Stimulated activated naive CD8-positive, alpha-beta T cell treated with anti-CD3 and anti-CD28 coated beads, Interleukin-15, amount 100 ng/mL, for 72 hours (primary cell): Measurements from ENCODE around the gene MTCL1.
A peak's percentile ranks its signal among the peaks of the same experiment; 100 is the strongest.

ENCODE experiments used
- ATAC-seq: fragments of 150-1000 bp; cut with Tn5 transposase; 2 replicates; pipeline ENCODE4 v1.10.0; 2021; ENCODE audit warnings: mild to moderate bottlenecking, moderate library complexity
- DNase-seq, 2 donors: peaks; one replicate each; pipeline ENCODE4 v3.0.0; 2021 to 2022
- H3K27ac Mint-ChIP-seq, 2 donors: one replicate each; pipeline ENCODE4 v1.8.0; 2022; ENCODE audit warnings: mild to moderate bottlenecking in 2 of 2, mixed read lengths in 2 of 2, moderate library complexity in 2 of 2
- H3K27me3 Mint-ChIP-seq: one replicate; pipeline ENCODE4 v1.8.0; 2022; ENCODE audit warnings: mixed read lengths
- H3K4me1 Mint-ChIP-seq: one replicate; pipeline ENCODE4 v1.8.0; 2022; ENCODE audit warnings: mild to moderate bottlenecking, mixed read lengths
- H3K4me3 Mint-ChIP-seq, 2 donors: one replicate each; pipeline ENCODE4 v1.8.0; 2022; ENCODE audit warnings: mild to moderate bottlenecking in 2 of 2, mixed read lengths in 2 of 2, moderate library complexity in 1 of 2
- H3K9me3 Mint-ChIP-seq, 2 donors: one replicate each; pipeline ENCODE4 v1.8.0; 2022; ENCODE audit warnings: mixed read lengths in 2 of 2

MTCL1 gene

DNA sequence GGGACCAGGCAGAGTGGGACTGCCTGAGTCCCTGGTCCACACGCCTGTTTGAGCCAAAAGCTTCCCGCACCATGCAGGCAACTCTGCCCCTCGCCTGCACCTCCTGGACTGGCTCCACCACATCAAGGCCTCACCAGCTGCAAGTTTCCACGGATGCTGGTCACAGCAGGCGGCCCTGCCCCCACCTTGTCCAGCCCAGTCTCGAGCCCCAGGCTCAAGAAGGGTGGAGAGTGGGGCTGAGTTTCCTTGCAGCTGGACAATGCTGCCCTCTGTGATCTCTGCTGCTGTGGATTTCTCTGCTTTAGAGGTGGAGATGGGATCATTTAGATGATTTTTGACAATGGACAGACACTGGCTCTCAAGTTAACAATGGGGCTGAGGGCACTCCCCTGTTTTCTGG, 74.9 kb downstream of the MTCL1 start:
- peaks cover 7% of the 10 kb centered on the region for H3K27me3 Mint-ChIP-seq
- ATAC-seq, result no peak
- no peaks in the 10 kb centered on the region for H3K9me3 Mint-ChIP-seq
- H3K4me3 Mint-ChIP-seq, result no peak overlapping the region
- H3K27ac Mint-ChIP-seq, result no peak overlapping the region
- DNase-seq, result no peak
- no peaks in the 10 kb centered on the region for H3K4me1 Mint-ChIP-seq

DNA sequence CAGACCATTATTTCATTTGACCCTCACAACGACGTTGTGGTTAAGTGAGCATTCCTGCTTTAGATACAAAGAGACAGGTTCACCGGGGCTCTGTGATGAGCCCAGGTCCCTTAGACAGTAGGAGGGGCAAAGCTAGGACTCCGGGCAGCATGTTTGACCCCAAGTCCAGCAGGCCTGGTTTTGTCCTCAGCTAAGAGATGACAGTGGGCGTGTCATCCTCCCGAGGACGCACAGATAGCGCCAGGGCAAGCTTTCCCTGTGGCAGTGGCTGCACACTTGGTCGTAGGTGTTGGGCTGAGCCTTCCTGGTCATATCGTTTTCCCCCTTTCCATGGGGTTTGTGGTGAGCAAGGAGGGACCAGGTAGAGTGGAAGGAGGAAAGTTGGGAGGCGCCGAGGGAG, 76.3 kb downstream of the MTCL1 start:
- DNase-seq, result no peak
- Mint-ChIP-seq H3K4me1 (peaks cover 5% of the 10 kb centered on the region), H3K27me3 (peaks cover 11% of the 10 kb centered on the region), H3K9me3 (no peaks in the 10 kb centered on the region), H3K27ac (no peak overlapping the region), H3K4me3 (no peak overlapping the region)
- ATAC-seq, result no peak

DNA sequence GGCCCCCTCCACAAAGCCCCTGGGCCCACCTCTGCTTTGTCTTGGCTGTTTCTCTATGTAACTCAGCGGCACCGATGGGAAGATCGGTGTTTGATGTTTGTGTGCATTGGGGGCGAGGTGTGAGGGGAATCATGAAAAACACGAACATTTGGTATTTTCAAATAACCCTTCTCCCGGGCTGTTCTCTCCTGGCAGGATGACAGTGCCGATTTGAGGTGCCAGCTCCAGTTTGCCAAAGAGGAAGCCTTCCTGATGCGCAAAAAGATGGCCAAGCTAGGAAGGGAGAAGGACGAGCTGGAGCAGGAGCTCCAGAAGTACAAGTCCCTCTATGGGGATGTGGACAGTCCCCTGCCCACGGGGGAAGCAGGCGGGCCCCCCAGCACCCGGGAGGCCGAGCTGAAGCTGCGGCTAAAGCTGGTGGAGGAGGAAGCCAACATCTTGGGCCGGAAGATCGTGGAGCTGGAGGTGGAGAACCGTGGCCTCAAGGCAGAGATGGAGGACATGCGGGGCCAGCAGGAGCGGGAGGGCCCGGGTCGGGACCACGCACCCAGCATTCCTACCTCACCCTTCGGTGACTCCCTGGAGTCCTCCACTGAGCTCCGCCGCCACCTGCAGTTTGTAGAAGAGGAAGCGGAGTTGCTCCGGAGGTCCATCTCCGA, 78.1 kb downstream of the MTCL1 start:
- DNase-seq (no peak), ATAC-seq (no peak)
- Mint-ChIP-seq H3K4me1 (peaks cover 9% of the 10 kb centered on the region), H3K4me3 (no peak overlapping the region), H3K9me3 (no peaks in the 10 kb centered on the region), H3K27ac (no peak overlapping the region), H3K27me3 (peaks cover 16% of the 10 kb centered on the region)

DNA sequence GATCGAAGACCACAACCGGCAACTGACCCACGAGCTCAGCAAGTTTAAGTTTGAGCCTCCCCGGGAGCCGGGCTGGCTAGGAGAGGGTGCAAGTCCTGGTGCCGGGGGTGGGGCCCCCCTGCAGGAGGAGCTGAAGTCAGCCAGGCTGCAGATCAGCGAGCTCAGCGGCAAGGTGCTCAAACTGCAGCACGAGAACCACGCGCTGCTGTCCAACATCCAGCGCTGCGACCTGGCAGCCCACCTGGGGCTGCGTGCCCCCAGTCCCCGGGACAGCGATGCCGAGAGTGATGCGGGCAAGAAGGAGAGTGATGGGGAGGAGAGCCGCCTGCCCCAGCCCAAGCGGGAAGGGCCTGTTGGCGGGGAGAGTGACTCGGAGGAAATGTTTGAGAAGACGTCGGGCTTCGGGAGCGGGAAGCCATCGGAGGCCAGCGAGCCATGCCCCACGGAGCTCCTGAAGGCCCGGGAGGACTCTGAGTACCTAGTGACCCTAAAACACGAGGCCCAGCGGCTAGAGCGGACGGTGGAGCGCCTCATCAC, 78.7 kb downstream of the MTCL1 start:
- Mint-ChIP-seq H3K4me1 (peaks cover 9% of the 10 kb centered on the region), H3K27ac (no peak overlapping the region), H3K9me3 (no peaks in the 10 kb centered on the region), H3K4me3 (no peak overlapping the region), H3K27me3 (peaks cover 17% of the 10 kb centered on the region)
- DNase-seq (no peak), ATAC-seq (no peak)

DNA sequence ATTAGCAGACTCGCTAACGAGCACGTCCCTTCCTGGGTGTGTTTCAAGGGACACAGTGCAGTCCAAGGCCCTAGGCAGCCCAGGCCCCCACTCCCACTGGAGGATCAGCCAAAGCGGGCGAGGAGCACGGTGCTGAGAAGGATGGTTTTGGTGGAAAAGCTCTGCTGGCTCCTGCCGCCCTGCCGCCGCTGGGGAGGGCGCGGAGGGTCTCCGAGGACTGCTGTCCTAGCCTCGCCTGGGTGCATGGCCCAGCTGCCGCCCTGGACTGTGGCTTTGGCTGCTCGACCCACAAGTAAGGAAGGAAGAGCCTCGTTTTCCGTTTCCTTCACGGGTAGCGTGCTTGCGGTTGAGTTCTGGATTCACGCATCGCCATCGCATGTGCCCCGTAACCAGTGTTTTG, 79.9 kb downstream of the MTCL1 start:
- ATAC-seq (no peak), DNase-seq (no peak)
- peaks cover 9% of the 10 kb centered on the region for H3K4me1 Mint-ChIP-seq
- no peak overlapping the region for H3K4me3 Mint-ChIP-seq
- H3K27ac Mint-ChIP-seq, result peak overlapping the region in 1 of 2 donors; percentile 61
- peaks cover 23% of the 10 kb centered on the region for H3K27me3 Mint-ChIP-seq
- H3K9me3 Mint-ChIP-seq, result no peaks in the 10 kb centered on the region

DNA sequence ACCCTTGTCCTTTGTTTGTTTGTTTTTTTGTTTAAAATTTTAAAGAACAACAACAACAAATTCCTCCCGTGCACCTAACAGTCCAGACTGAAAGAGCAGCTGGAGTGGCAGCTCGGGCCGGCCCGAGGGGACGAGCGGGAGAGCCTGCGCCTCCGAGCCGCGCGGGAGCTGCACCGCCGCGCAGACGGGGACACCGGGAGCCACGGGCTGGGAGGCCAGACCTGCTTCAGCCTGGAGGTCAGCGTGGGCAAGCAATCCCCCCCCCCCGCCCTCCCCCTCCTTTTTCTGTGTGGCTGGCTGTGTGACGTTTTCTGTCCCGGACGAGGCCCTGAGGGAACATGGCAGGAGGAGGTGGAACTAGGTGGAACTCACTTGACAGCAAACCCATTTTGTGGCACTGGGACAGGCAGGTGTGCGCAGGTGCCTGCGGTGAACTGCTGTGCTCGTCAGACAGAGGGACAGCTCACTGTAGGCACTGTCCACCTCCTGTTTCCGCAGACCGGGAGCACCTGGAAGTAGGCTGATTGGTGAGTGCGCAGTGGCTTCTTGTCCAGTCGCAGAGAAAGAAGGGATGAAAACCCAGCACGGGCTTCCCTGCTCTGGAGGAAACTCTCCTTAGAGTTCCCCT, 80.6 kb downstream of the MTCL1 start:
- no peak for ATAC-seq
- H3K27ac Mint-ChIP-seq, result peak overlapping the region in 1 of 2 donors; percentile 86
- H3K27me3 Mint-ChIP-seq, result peaks cover 23% of the 10 kb centered on the region
- peaks cover 9% of the 10 kb centered on the region for H3K4me1 Mint-ChIP-seq
- DNase-seq, result no peak
- H3K4me3 Mint-ChIP-seq, result no peak overlapping the region
- H3K9me3 Mint-ChIP-seq, result no peaks in the 10 kb centered on the region

DNA sequence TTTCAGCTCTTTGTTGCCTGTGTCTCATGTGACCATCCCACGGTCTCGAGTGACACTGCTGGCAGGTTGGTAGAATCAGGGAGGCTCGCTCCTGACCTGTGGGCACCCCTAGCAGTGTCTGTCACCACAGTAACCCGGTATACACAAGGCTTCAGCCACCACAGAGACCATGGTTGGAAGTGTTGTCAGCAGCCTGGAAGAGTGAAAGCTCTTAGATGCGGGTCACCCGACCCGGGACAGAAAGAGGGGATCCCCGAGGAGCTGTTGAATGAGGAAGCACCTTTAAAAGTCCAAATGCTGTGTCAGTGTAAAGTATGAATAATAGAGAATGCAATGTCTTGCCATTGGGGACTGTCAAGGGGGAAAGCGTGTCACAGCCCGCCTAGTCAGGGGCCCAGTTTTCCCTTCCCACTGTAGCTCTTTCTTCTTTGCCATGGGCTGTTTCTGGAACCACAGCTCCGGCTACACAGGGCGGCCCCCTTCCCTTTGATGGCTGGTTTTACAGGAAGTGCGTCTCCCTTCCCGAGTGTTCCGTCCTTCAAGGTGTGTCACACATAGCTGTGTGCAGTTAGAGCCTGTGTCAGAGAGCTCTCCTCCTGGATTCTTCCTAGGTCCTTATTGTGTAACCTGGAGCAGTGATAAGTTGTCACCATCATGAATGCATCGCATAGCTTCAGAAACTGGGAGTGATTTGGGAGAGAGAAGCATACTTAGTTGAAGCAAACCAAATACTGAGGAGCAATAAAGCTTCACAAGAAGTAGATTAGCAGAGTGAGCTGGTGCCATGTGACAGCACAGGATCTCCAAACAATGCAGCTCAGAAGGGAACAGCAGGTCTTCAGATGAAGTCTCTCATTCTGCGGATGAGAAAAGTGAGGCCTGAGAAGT, 81.4 kb downstream of the MTCL1 start:
- peaks cover 20% of the 10 kb centered on the region for H3K27me3 Mint-ChIP-seq
- H3K4me3 Mint-ChIP-seq, result peak overlapping the region in 1 of 2 donors; percentile 58
- peak; percentile 48 for ATAC-seq
- peak overlapping the region in 1 of 2 donors; percentile 71 for H3K27ac Mint-ChIP-seq
- H3K4me1 Mint-ChIP-seq, result peaks cover 9% of the 10 kb centered on the region
- H3K9me3 Mint-ChIP-seq, result no peaks in the 10 kb centered on the region
- no peak for DNase-seq

DNA sequence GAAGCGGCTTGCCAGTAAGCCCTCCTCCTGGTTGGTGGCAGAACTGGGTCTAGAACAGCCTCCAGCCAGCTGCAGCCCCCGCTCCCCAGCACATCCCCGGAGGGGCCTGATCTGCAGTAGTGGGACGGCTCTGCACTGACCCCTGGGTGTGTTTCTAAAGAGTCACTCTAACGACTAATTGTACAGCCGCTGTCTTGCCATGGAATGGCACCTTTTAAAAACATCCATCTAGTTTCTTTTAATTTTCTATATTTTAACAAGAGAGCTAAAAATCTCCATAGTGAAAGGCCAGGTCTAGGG, 82.0 kb downstream of the MTCL1 start:
- Mint-ChIP-seq H3K27me3 (peaks cover 16% of the 10 kb centered on the region), H3K27ac (no peak overlapping the region), H3K9me3 (no peaks in the 10 kb centered on the region), H3K4me3 (no peak overlapping the region), H3K4me1 (peaks cover 9% of the 10 kb centered on the region)
- no peak for ATAC-seq
- no peak for DNase-seq

DNA sequence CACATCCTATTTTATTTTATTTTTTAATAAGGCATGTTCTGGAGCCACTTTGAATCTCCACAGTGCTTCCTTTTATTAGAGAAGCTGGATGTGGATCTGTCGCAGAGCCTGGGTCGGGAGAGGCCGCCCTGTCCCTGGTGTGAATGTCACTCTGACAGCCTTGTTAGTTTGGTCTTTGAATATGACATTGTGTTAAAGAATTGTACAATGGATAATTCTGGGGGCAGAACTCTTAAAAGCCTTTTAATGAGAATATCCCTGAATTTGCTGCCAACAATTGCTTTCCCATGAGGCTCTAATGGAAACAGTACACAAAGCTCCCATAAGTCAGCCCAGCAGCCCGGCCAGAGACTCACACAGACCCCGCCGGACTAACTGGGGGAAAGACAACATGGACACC, 82.4 kb downstream of the MTCL1 start:
- no peak overlapping the region for H3K4me3 Mint-ChIP-seq

DNA sequence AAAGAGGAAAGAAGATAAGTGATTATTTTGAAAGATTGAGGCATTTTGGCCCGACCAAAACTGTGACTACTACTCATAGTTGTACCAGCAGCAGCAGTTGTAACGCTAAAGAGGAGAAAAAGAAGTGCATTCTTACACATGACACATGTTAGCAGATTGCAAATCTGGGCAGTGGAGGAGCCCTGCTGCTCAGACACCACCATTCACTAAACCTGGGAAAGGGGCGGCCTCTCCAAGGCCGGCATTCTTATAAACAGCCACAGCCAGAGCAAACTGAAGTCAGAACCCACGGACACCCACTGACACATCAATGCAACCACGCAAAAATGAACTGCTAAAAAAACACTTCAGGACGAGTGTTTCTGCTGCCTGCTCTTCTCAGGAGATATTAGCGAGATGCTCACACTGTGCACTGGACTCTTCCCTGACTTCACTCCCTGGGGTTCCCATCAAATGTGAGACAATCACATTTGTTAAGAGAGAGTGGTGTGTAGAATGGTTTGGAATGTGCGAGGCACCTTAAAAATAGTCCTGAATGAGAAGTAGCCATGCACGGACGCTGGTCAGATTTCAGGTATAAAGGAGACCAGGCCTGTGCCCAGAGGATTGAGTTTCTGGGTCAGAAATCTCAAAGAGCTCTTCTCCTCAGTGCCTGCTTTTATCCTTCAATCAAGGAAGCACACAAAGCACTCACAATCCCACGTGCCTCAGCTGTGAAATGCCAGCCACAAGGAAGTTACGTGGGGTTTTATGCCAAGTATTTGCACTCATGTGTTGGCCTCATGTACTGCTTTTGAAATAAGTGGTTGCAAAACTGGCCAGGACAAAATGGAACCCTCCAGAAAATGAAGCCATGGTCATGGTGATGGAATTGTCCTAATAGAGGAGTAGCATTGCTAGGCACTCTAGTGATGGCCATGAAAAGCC, 83.4 kb downstream of the MTCL1 start:
- Mint-ChIP-seq H3K27me3 (peaks cover 16% of the 10 kb centered on the region), H3K4me3 (no peak overlapping the region), H3K4me1 (peaks cover 9% of the 10 kb centered on the region), H3K9me3 (no peaks in the 10 kb centered on the region), H3K27ac (no peak overlapping the region)
- DNase-seq (no peak), ATAC-seq (no peak)

More for the DNA sequence above, 82.4 kb downstream of the MTCL1 start:
- H3K27ac Mint-ChIP-seq, result no peak overlapping the region
- H3K4me1 Mint-ChIP-seq, result peaks cover 9% of the 10 kb centered on the region
- DNase-seq (no peak), ATAC-seq (no peak)
- H3K27me3 Mint-ChIP-seq, result peaks cover 16% of the 10 kb centered on the region
- H3K9me3 Mint-ChIP-seq, result no peaks in the 10 kb centered on the region

DNA sequence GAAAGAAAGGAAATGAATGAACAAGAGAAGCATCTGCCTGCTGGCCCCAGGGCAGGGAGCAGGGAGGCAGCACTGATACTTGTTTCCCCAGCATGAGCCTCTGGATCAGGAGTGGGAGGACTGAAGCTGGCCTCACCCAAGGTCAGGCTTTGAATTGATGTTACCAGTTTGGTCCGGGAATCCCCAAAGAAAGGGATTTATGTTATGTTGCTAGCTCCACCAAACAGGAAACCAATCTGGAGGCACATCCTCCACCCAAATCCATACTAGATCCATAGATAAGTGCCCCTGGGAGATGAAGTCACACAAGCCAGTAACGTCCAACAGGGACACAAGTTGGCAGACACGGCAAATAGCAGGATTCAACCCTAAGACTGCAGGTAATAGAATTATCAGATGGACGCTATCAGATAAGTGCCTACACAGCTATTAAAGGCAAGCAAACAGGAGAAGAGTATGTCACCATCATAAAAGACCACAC, 85.9 kb downstream of the MTCL1 start:
- peaks cover 24% of the 10 kb centered on the region for H3K27me3 Mint-ChIP-seq
- peaks cover 16% of the 10 kb centered on the region for H3K4me1 Mint-ChIP-seq
- H3K4me3 Mint-ChIP-seq, result no peak overlapping the region
- H3K27ac Mint-ChIP-seq, result no peak overlapping the region
- no peaks in the 10 kb centered on the region for H3K9me3 Mint-ChIP-seq
- ATAC-seq (no peak), DNase-seq (no peak)

DNA sequence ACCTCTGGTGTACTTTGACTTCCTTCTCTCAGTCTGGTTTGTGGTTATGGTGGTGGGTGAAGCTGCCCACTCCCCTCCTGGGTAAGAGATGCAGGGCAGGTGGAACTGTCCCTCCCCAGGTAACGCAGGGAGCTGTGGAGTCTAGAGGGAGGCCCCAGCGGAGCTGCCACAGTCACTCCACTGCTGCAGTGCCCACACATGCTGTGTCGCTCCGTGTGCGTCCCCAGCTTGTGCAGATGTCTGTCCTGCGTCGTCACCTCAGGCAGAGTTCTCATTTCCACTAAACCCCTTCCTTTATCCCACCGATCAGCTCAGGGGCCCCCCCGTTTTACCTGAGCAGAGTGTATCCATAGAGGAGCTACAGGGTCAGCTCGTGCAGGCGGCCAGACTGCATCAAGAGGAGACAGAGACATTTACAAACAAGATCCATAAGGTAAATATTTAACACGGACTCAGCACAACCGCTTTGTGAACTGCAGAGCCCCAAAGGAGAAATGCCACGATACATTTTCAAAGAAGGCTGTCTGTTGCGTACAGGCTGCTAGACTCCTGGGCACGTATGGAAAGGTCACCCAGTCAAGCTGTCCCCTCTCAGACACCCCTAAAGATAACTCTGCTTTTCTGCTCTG, 87.4 kb downstream of the MTCL1 start:
- peaks cover 8% of the 10 kb centered on the region for H3K4me1 Mint-ChIP-seq
- H3K4me3 Mint-ChIP-seq, result no peak overlapping the region
- ATAC-seq, result no peak
- peaks cover 15% of the 10 kb centered on the region for H3K27me3 Mint-ChIP-seq
- no peak for DNase-seq
- no peaks in the 10 kb centered on the region for H3K9me3 Mint-ChIP-seq
- no peak overlapping the region for H3K27ac Mint-ChIP-seq

DNA sequence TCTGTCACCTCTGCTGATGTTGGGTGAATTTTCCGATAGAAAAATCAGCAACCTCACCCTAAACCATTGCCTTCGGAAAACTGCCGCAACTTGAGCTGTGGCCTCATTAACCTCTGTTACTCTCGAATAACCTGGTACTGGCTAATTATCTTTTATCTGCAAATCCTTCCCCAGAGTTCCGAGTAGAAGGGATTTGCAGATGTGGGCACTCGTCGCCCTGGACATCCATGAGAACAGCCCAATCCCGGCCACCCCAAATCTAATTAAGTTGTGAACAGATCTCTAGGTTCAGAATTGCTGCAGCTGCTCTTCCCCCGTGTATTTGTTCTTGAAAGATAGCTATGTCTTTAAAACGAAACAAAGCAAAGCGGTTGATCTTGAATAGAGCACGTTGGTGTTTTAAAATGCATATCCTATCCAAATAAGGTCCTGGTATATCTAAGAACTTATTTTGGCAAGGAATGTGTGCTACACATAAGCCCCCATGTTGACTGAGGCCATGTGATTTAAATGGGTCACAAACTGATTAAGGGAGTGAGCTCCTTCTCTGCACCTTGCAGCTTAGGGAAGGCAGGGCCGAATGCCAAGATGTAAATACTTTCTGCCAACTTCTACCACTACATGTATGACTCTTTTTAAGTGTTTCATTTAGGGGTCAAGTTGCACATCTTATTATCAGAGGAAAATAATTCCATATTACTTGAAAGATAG, 88.2 kb downstream of the MTCL1 start:
- ATAC-seq (no peak), DNase-seq (no peak)
- Mint-ChIP-seq H3K4me1 (peaks cover 8% of the 10 kb centered on the region), H3K4me3 (no peak overlapping the region), H3K27ac (no peak overlapping the region), H3K27me3 (peaks cover 15% of the 10 kb centered on the region), H3K9me3 (no peaks in the 10 kb centered on the region)
